GM12878 (cell line): ENCODE results near the gene MUTYH.

ENCODE experiments used
- KAT2A ChIP-seq: conservative IDR thresholded peaks from 2 replicates; pipeline ENCODE4 v1.6.1; 2011; ENCODE audit warnings: low read depth, low read length; ENCODE audit not compliant: control insufficient read depth
- MTA3 ChIP-seq: IDR thresholded peaks from 2 replicates; pipeline ENCODE4 v1.6.1; 2012; ENCODE audit warnings: low read length, inconsistent platforms, borderline replicate concordance
- NFYB ChIP-seq: IDR thresholded peaks from 2 replicates; pipeline ENCODE4 v1.6.1; 2011; ENCODE audit warnings: low read depth, mild to moderate bottlenecking, low read length, improper control_type of control experiment, moderate library complexity; ENCODE audit not compliant: insufficient read depth
- POLR2AphosphoS2 ChIP-seq: IDR thresholded peaks from 2 replicates; pipeline ENCODE4 v1.6.1; 2011; ENCODE audit warnings: low read depth, mild to moderate bottlenecking, low read length, improper control_type of control experiment, moderate library complexity
- SUPT20H ChIP-seq: IDR thresholded peaks from 2 replicates; pipeline ENCODE4 v1.6.1; 2011; ENCODE audit warnings: low read depth, mild to moderate bottlenecking, low read length, moderate library complexity, borderline replicate concordance; ENCODE audit not compliant: control insufficient read depth
- TF ChIP-seq, protein P1 (sequence below): IDR thresholded peaks from 2 replicates; pipeline ENCODE4 v1.6.1; 2012; ENCODE audit warnings: low read length, inconsistent platforms
- TF ChIP-seq, protein P2 (sequence below), 3 experiments: IDR thresholded peaks in 2 of 3; conservative IDR thresholded peaks in 1 of 3; 2 replicates each; pipeline ENCODE4 v1.5.1; 2011; ENCODE audit warnings: low read depth in 3 of 3, low read length in 3 of 3, mild to moderate bottlenecking in 3 of 3, control low read depth in 2 of 3, moderate library complexity in 2 of 3, inconsistent platforms in 1 of 3, mixed read lengths in 1 of 3; ENCODE audit not compliant: control insufficient read depth in 2 of 3, insufficient read depth in 1 of 3; ENCODE audit errors: extremely low read depth in 1 of 3

DNA sequence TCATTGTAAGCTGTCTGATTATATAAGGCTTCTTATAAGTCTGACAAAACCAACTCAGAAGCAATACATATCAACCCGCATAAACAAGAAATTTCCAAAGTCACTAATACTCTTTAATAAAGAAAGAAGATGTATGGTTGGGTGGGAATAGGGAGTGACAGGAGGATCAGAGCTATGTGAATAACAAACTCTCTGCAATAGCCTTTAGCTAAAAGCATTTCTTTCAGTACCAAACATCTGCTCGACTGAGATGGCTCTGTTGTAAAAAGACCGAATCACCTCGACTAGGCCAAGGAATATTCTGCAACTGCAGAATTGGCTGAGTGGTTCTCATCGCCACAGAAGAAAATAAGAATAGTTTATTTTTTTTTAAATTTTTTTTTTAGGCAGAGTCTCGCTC, 39.3 kb upstream of the MUTYH start:
- TF ChIP-seq, protein P1, sequence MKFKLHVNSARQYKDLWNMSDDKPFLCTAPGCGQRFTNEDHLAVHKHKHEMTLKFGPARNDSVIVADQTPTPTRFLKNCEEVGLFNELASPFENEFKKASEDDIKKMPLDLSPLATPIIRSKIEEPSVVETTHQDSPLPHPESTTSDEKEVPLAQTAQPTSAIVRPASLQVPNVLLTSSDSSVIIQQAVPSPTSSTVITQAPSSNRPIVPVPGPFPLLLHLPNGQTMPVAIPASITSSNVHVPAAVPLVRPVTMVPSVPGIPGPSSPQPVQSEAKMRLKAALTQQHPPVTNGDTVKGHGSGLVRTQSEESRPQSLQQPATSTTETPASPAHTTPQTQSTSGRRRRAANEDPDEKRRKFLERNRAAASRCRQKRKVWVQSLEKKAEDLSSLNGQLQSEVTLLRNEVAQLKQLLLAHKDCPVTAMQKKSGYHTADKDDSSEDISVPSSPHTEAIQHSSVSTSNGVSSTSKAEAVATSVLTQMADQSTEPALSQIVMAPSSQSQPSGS, result no peak
- TF ChIP-seq, protein P2, sequence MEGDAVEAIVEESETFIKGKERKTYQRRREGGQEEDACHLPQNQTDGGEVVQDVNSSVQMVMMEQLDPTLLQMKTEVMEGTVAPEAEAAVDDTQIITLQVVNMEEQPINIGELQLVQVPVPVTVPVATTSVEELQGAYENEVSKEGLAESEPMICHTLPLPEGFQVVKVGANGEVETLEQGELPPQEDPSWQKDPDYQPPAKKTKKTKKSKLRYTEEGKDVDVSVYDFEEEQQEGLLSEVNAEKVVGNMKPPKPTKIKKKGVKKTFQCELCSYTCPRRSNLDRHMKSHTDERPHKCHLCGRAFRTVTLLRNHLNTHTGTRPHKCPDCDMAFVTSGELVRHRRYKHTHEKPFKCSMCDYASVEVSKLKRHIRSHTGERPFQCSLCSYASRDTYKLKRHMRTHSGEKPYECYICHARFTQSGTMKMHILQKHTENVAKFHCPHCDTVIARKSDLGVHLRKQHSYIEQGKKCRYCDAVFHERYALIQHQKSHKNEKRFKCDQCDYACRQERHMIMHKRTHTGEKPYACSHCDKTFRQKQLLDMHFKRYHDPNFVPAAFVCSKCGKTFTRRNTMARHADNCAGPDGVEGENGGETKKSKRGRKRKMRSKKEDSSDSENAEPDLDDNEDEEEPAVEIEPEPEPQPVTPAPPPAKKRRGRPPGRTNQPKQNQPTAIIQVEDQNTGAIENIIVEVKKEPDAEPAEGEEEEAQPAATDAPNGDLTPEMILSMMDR (IDR thresholded peaks at IDR 0.05 in 2 of 3, conservative IDR thresholded peaks at IDR 0.05 in 1 of 3; ENCODE audit: control insufficient read depth in 2 of 3, extremely low read depth in 1 of 3, insufficient read depth in 1 of 3, low read depth in 3 of 3, low read length in 3 of 3), result no peak
- TF ChIP-seq NFYB, result no peak
- no peak for TF ChIP-seq SUPT20H
- no peak for TF ChIP-seq MTA3
- no peak for TF ChIP-seq KAT2A
- no peak for TF ChIP-seq POLR2AphosphoS2
